Kidney epithelial cell (primary cell): ENCODE measurements around the gene TMBIM1. TPM values are rescaled to one million over a fixed set of nuclear protein-coding genes. Genes with fewer than 3 reads are reported as not detected.

ENCODE experiments used
- DNase-seq: peaks from one replicate; pipeline ENCODE4 v3.0.0-alpha.2; 2010; ENCODE audit warnings: low read depth
- H3K27me3 ChIP-seq: 2 replicates; pipeline ENCODE4 v1.6.0; 2011; ENCODE audit warnings: low read length; ENCODE audit not compliant: control insufficient read depth, insufficient read depth
- H3K36me3 ChIP-seq: 2 replicates; pipeline ENCODE4 v1.5.1; 2011; ENCODE audit warnings: low read length; ENCODE audit not compliant: control insufficient read depth, insufficient read depth
- H3K4me3 ChIP-seq: 2 replicates; pipeline ENCODE4 v1.5.1; 2011; ENCODE audit warnings: low read depth, mild to moderate bottlenecking, control low read depth, low read length
- CTCF ChIP-seq: IDR thresholded peaks from 2 replicates; pipeline ENCODE4 v1.5.1; 2011; ENCODE audit warnings: mild to moderate bottlenecking, moderate library complexity, low read length, control low read depth, inconsistent platforms; ENCODE audit not compliant: insufficient read depth, poor library complexity, severe bottlenecking
- total RNA-seq: library from RNA; depleted of rRNA; stranded (reverse); fragments of >200 nt; gene quantifications from 2 replicates; pipeline ENCODE4 v1.2.3, GENCODE V29; 2015

TMBIM1 gene
- total RNA-seq, 1 donor from 2014 or later = 155 TPM

- no peak for DNase-seq
- Histone ChIP-seq H3K4me3 (no peak overlapping the region), H3K36me3 (no peaks in the 10 kb centered on the region), H3K27me3 (no peaks in the 10 kb centered on the region)
- TF ChIP-seq CTCF = no peak
Observed at GRCh38 chr2:218259099-218259961, 33.0 kb downstream of the TMBIM1 start.

GRCh38 chr2:218257390-218257981, 34.8 kb downstream of the TMBIM1 start:
- no peak overlapping the region for H3K4me3 ChIP-seq
- peak; percentile 55 for TF ChIP-seq CTCF
- no peak for DNase-seq
- H3K36me3 ChIP-seq = peaks cover 1% of the 10 kb centered on the region
- no peaks in the 10 kb centered on the region for H3K27me3 ChIP-seq

GRCh38 chr2:218256612-218257350, 35.5 kb downstream of the TMBIM1 start:
- peaks cover 3% of the 10 kb centered on the region for H3K36me3 ChIP-seq
- H3K4me3 ChIP-seq = no peak overlapping the region
- no peak for TF ChIP-seq CTCF

GRCh38 chr2:218255446-218255845, 36.9 kb downstream of the TMBIM1 start:
- DNase-seq = no peak
- no peak for TF ChIP-seq CTCF
- no peak overlapping the region for H3K4me3 ChIP-seq
- H3K27me3 ChIP-seq = no peaks in the 10 kb centered on the region
- H3K36me3 ChIP-seq = peaks cover 3% of the 10 kb centered on the region

More at GRCh38 chr2:218256612-218257350, 35.5 kb downstream of the TMBIM1 start:
- H3K27me3 ChIP-seq = no peaks in the 10 kb centered on the region
- DNase-seq = no peak

- no peak for DNase-seq
- peaks cover 6% of the 10 kb centered on the region for H3K36me3 ChIP-seq
- no peak for TF ChIP-seq CTCF
- no peaks in the 10 kb centered on the region for H3K27me3 ChIP-seq
- no peak overlapping the region for H3K4me3 ChIP-seq
Observed at GRCh38 chr2:218253232-218253625, 39.1 kb downstream of the TMBIM1 start.
